ENCODE results near the gene JUP. TPM values are rescaled to one million over a fixed set of nuclear protein-coding genes. Genes with fewer than 3 reads are reported as not detected.
"Not testable (repeated sequence)": the region's sequence is repeated elsewhere in the genome, so short reads cannot be mapped to it uniquely, and the experiment has no call there.

JUP gene
- polyA plus RNA-seq, 1 donor from 2014 or later: 46.1 TPM

- Histone ChIP-seq H3K9me2 (ENCODE audit: insufficient read depth, low read length) (no peaks in the 10 kb centered on the region), H3K4me3 (ENCODE audit: low read length) (no peak overlapping the region), H4K20me1 (ENCODE audit: insufficient read depth) (peaks cover 31% of the 10 kb centered on the region), H2AFZ (ENCODE audit: low read depth, low read length) (no peak overlapping the region), H3F3A (ENCODE audit: insufficient read depth, low read length, poor library complexity, severe bottlenecking) (no peaks in the 10 kb centered on the region), H3K9ac (ENCODE audit: low read length) (no peak overlapping the region), H3K9me3 (ENCODE audit: low read length) (no peaks in the 10 kb centered on the region), H3K4me2 (ENCODE audit: low read length) (no peak overlapping the region), H3K79me2 (replicated peaks; ENCODE audit: insufficient read depth, low read length) (peaks cover 44% of the 10 kb centered on the region), H3K36me3 (ENCODE audit: insufficient read depth, low read length) (no peaks in the 10 kb centered on the region), H3K27ac (ENCODE audit: low read length) (no peak overlapping the region), H3K27me3 (ENCODE audit: insufficient read depth, low read depth, low read length) (no peaks in the 10 kb centered on the region)
- TF ChIP-seq, protein P1, sequence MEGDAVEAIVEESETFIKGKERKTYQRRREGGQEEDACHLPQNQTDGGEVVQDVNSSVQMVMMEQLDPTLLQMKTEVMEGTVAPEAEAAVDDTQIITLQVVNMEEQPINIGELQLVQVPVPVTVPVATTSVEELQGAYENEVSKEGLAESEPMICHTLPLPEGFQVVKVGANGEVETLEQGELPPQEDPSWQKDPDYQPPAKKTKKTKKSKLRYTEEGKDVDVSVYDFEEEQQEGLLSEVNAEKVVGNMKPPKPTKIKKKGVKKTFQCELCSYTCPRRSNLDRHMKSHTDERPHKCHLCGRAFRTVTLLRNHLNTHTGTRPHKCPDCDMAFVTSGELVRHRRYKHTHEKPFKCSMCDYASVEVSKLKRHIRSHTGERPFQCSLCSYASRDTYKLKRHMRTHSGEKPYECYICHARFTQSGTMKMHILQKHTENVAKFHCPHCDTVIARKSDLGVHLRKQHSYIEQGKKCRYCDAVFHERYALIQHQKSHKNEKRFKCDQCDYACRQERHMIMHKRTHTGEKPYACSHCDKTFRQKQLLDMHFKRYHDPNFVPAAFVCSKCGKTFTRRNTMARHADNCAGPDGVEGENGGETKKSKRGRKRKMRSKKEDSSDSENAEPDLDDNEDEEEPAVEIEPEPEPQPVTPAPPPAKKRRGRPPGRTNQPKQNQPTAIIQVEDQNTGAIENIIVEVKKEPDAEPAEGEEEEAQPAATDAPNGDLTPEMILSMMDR (IDR thresholded peaks at IDR 0.05; ENCODE audit: poor library complexity, severe bottlenecking): no peak
- TF ChIP-seq EZH2 (IDR thresholded peaks at IDR 0.05; ENCODE audit: borderline replicate concordance, insufficient read depth, low read length, poor library complexity, severe bottlenecking) (no peak), RAD21 (conservative IDR thresholded peaks at IDR 0.05) (no peak), EP300 (conservative IDR thresholded peaks at IDR 0.05; ENCODE audit: poor library complexity, severe bottlenecking) (no peak), POLR2AphosphoS5 (IDR thresholded peaks at IDR 0.05) (no peak), SMC3 (conservative IDR thresholded peaks at IDR 0.05; ENCODE audit: poor library complexity) (no peak)
These were observed 9.3 kb downstream of the JUP start for GRCh38 chr17:41777157-41777573.

DNA sequence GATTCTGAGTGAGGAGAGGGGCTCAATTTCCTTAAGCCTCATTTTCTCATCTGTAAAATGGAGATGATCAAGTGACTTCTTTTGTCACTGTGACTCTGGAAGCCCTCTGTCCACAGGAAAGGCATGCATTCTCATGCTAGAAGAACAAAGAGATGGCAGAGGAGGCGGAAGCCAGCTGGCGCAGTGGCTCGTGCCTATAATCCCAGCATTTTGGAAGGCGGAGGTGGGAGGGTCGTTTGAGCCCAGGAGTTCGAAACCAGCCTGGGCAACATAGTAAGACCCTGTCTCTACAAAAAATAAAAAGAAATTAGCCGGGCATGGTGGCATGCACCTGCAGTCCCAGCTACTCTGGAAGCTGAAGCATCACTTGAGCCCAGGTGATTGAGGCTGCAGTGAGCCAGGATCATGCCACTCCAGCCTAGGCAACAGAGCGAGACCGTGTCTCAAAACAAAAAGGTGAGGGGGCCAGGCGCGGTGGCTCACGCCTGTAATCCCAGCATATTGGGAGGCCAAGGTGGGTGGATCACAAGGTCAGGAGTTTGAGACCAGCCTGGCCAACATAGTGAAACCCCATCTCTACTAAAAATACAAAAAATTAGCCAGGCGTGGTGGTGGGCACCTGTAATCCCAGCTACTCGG is 10.1 kb downstream of the JUP start:
- H3K9me3 ChIP-seq (ENCODE audit: low read length); H3K27ac ChIP-seq (ENCODE audit: low read length); H3K4me3 ChIP-seq (ENCODE audit: low read length); H3K9me2 ChIP-seq (ENCODE audit: insufficient read depth, low read length); H3F3A ChIP-seq (ENCODE audit: insufficient read depth, low read length, poor library complexity, severe bottlenecking); H3K9ac ChIP-seq (ENCODE audit: low read length); H3K27me3 ChIP-seq (ENCODE audit: insufficient read depth, low read depth, low read length); H2AFZ ChIP-seq (ENCODE audit: low read depth, low read length); H3K4me2 ChIP-seq (ENCODE audit: low read length); H3K36me3 ChIP-seq (ENCODE audit: insufficient read depth, low read length): not testable (repeated sequence)
- H3K79me2 ChIP-seq (replicated peaks; ENCODE audit: insufficient read depth, low read length): peaks cover 37% of the 10 kb centered on the region
- H4K20me1 ChIP-seq (ENCODE audit: insufficient read depth): peaks cover 29% of the 10 kb centered on the region

DNA sequence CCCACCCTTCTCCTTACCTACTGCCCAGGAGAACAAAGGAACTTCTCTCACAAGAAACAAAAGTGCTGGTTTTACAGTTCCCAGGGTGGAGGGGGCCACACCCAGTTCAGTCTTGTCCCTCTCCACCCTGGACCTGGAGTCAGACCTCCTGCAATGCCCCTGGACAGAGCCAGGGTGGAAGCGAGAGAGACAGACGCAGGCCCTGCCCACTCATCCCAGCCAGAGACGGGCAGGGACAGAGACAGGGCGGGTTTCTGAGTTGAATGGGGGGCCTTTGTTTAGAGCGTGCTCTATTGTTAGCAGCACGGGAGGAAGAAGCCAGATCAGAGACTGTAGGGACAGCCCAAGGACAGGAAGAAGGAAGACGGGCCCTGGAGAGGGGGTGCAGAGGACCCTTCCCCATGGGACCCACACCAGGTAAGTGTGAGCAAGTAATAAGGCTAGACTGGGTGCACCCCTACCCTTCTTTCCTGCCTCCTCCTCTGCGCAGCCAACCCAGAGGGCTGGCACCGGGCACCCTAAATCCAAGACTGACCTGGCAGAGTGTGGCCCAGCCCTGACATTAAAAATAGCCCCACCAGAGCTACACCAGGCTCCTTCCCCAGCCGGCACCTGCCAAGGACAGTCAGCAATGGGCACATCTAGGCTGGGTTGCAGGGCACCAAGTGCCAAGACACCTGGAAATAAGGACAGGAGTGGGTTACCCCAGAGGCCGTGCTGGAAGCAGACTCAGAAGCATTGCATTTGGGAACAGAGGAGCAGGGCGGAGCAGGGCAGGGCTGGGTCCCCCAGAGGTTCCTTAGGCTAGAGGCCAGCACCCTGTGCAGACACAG is 10.9 kb downstream of the JUP start:
- Histone ChIP-seq H3K9me3 (ENCODE audit: low read length) (no peaks in the 10 kb centered on the region), H2AFZ (ENCODE audit: low read depth, low read length) (no peak overlapping the region), H3K79me2 (replicated peaks; ENCODE audit: insufficient read depth, low read length) (peaks cover 37% of the 10 kb centered on the region), H3K27me3 (ENCODE audit: insufficient read depth, low read depth, low read length) (no peaks in the 10 kb centered on the region), H3K4me2 (ENCODE audit: low read length) (no peak overlapping the region), H3F3A (ENCODE audit: insufficient read depth, low read length, poor library complexity, severe bottlenecking) (no peaks in the 10 kb centered on the region), H3K27ac (ENCODE audit: low read length) (no peak overlapping the region), H4K20me1 (ENCODE audit: insufficient read depth) (peaks cover 30% of the 10 kb centered on the region), H3K4me3 (ENCODE audit: low read length) (no peak overlapping the region), H3K9me2 (ENCODE audit: insufficient read depth, low read length) (no peaks in the 10 kb centered on the region), H3K36me3 (ENCODE audit: insufficient read depth, low read length) (no peaks in the 10 kb centered on the region), H3K9ac (ENCODE audit: low read length) (no peak overlapping the region)
- TF ChIP-seq RAD21 (conservative IDR thresholded peaks at IDR 0.05) (no peak), MXI1 (conservative IDR thresholded peaks at IDR 0.05; ENCODE audit: poor library complexity, severe bottlenecking) (no peak), TAF1 (IDR thresholded peaks at IDR 0.05; ENCODE audit: low read depth) (no peak), EP300 (conservative IDR thresholded peaks at IDR 0.05; ENCODE audit: poor library complexity, severe bottlenecking) (no peak)

All from neural cell (in vitro differentiated cells).